ENCODE measurements around the gene GDPD1. TPM values are rescaled to one million over a fixed set of nuclear protein-coding genes. Genes with fewer than 3 reads are reported as not detected.

The GDPD1 gene
- polyA plus RNA-seq, 1 donor from 2014 or later, result 40.1 TPM

GRCh38 chr17:59275618-59276017, 55.3 kb downstream of the GDPD1 start (continued):
- TF ChIP-seq, protein P1, sequence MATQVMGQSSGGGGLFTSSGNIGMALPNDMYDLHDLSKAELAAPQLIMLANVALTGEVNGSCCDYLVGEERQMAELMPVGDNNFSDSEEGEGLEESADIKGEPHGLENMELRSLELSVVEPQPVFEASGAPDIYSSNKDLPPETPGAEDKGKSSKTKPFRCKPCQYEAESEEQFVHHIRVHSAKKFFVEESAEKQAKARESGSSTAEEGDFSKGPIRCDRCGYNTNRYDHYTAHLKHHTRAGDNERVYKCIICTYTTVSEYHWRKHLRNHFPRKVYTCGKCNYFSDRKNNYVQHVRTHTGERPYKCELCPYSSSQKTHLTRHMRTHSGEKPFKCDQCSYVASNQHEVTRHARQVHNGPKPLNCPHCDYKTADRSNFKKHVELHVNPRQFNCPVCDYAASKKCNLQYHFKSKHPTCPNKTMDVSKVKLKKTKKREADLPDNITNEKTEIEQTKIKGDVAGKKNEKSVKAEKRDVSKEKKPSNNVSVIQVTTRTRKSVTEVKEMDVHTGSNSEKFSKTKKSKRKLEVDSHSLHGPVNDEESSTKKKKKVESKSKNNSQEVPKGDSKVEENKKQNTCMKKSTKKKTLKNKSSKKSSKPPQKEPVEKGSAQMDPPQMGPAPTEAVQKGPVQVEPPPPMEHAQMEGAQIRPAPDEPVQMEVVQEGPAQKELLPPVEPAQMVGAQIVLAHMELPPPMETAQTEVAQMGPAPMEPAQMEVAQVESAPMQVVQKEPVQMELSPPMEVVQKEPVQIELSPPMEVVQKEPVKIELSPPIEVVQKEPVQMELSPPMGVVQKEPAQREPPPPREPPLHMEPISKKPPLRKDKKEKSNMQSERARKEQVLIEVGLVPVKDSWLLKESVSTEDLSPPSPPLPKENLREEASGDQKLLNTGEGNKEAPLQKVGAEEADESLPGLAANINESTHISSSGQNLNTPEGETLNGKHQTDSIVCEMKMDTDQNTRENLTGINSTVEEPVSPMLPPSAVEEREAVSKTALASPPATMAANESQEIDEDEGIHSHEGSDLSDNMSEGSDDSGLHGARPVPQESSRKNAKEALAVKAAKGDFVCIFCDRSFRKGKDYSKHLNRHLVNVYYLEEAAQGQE (IDR thresholded peaks at IDR 0.05; ENCODE audit: borderline replicate concordance), result no peak

- H3K9me2 ChIP-seq (ENCODE audit: insufficient read depth, low read length), result no peaks in the 10 kb centered on the region
- TF ChIP-seq TAF1 (IDR thresholded peaks at IDR 0.05; ENCODE audit: low read depth) (no peak), RAD21 (conservative IDR thresholded peaks at IDR 0.05) (no peak), MXI1 (conservative IDR thresholded peaks at IDR 0.05; ENCODE audit: poor library complexity, severe bottlenecking) (no peak), EP300 (conservative IDR thresholded peaks at IDR 0.05; ENCODE audit: poor library complexity, severe bottlenecking) (no peak), EZH2 (IDR thresholded peaks at IDR 0.05; ENCODE audit: borderline replicate concordance, insufficient read depth, low read length, poor library complexity, severe bottlenecking) (no peak), SMC3 (conservative IDR thresholded peaks at IDR 0.05; ENCODE audit: poor library complexity) (no peak), POLR2AphosphoS5 (IDR thresholded peaks at IDR 0.05) (no peak), CTCF (IDR thresholded peaks at IDR 0.05; ENCODE audit: poor library complexity, severe bottlenecking) (no peak)
- TF ChIP-seq, protein P1 (IDR thresholded peaks at IDR 0.05; ENCODE audit: borderline replicate concordance), result no peak
- no peak overlapping the region for H3K27ac ChIP-seq (ENCODE audit: low read length)
Measured at GRCh38 chr17:59277031-59277430, 56.7 kb downstream of the GDPD1 start.

More at GRCh38 chr17:59277031-59277430, 56.7 kb downstream of the GDPD1 start:
- Histone ChIP-seq H4K20me1 (ENCODE audit: insufficient read depth) (no peaks in the 10 kb centered on the region), H3K4me3 (ENCODE audit: low read length) (no peak overlapping the region), H3F3A (ENCODE audit: insufficient read depth, low read length, poor library complexity, severe bottlenecking) (no peaks in the 10 kb centered on the region), H3K9ac (ENCODE audit: low read length) (no peak overlapping the region), H3K9me3 (ENCODE audit: low read length) (no peaks in the 10 kb centered on the region), H3K27me3 (ENCODE audit: insufficient read depth, low read depth, low read length) (no peaks in the 10 kb centered on the region), H3K79me2 (replicated peaks; ENCODE audit: insufficient read depth, low read length) (no peaks in the 10 kb centered on the region), H3K36me3 (ENCODE audit: insufficient read depth, low read length) (peaks cover 4% of the 10 kb centered on the region), H2AFZ (ENCODE audit: low read depth, low read length) (no peak overlapping the region), H3K4me2 (ENCODE audit: low read length) (no peak overlapping the region)

All from neural cell (in vitro differentiated cells).